SU-DHL-6 (cell line): ENCODE measurements around the gene GALNT11.

ENCODE experiments used
- H2AFZ ChIP-seq: fragments of 200-600 bp; sonication (generic); 2 replicates; pipeline ENCODE4 v1.6.1; 2014; ENCODE audit warnings: low read depth, mild to moderate bottlenecking, moderate library complexity, mixed read lengths, antibody characterized with exemption, low read length; ENCODE audit not compliant: severe bottlenecking
- H3F3A ChIP-seq: fragments of 200-600 bp; shearing (Covaris generic); 2 replicates; pipeline ENCODE4 v1.6.0; 2016; ENCODE audit warnings: antibody characterized with exemption, mild to moderate bottlenecking; ENCODE audit not compliant: insufficient read depth
- H3K27ac ChIP-seq: fragments of 200-600 bp; sonication (generic); 2 replicates; pipeline ENCODE4 v1.5.1; 2016; ENCODE audit warnings: low read depth, mild to moderate bottlenecking, low read length, moderate library complexity, mixed read lengths
- H3K27me3 ChIP-seq: fragments of 200-600 bp; sonication (generic), shearing (Covaris generic); 2 replicates; pipeline ENCODE4 v1.6.0; 2014; ENCODE audit warnings: mild to moderate bottlenecking, low read length
- H3K36me3 ChIP-seq: fragments of 200-600 bp; sonication (generic); 2 replicates; pipeline ENCODE4 v1.6.1; 2014; ENCODE audit warnings: mild to moderate bottlenecking, low read length, mixed read lengths
- H3K4me2 ChIP-seq: fragments of 300-600, 200-600 bp; shearing (Covaris generic), sonication (generic); 2 replicates; pipeline ENCODE4 v1.6.0; 2014; ENCODE audit warnings: low read length, low read depth, mild to moderate bottlenecking; ENCODE audit not compliant: poor library complexity, severe bottlenecking
- H3K4me3 ChIP-seq: fragments of 200-600 bp; sonication (generic); 2 replicates; pipeline ENCODE4 v1.5.1; 2014; ENCODE audit warnings: antibody characterized with exemption, low read length, mild to moderate bottlenecking, mixed read lengths; ENCODE audit not compliant: insufficient read depth, poor library complexity, severe bottlenecking
- H3K79me2 ChIP-seq: fragments of 200-600 bp; sonication (generic); 2 replicates; pipeline ENCODE4 v1.6.1; 2014; ENCODE audit warnings: mild to moderate bottlenecking, low read length, moderate library complexity; ENCODE audit not compliant: insufficient read depth
- H3K9ac ChIP-seq: fragments of 200-600 bp; sonication (generic); 2 replicates; pipeline ENCODE4 v1.7.0; 2014; ENCODE audit warnings: mild to moderate bottlenecking, low read length
- H3K9me2 ChIP-seq: fragments of 200-600 bp; sonication (generic); replicated peaks from 2 replicates; pipeline ENCODE4 v1.6.1; 2014; ENCODE audit warnings: low read length; ENCODE audit not compliant: insufficient read depth
- H3K9me3 ChIP-seq: fragments of 200-600 bp; sonication (generic); 2 replicates; pipeline ENCODE4 v1.6.1; 2014; ENCODE audit warnings: low read length, mixed read lengths; ENCODE audit not compliant: insufficient read depth
- H4K20me1 ChIP-seq: fragments of 200-600 bp; sonication (generic); 2 replicates; pipeline ENCODE4 v1.6.1; 2014; ENCODE audit warnings: low read depth, mild to moderate bottlenecking, antibody characterized with exemption, low read length, moderate library complexity, mixed read lengths
- EZH2phosphoT487 ChIP-seq: fragments of 200-600 bp; sonication (generic), shearing (Covaris generic); conservative IDR thresholded peaks from 2 replicates; pipeline ENCODE4 v1.6.1; 2018; ENCODE audit warnings: mild to moderate bottlenecking, antibody characterized with exemption, low read length, moderate library complexity, mixed read lengths
- TF ChIP-seq, protein P1 (sequence below): fragments of 200-600 bp; sonication (generic); IDR thresholded peaks from one replicate; pipeline ENCODE4 v1.5.1; 2017; ENCODE audit warnings: antibody characterized with exemption, mild to moderate bottlenecking, low read length, moderate library complexity; ENCODE audit not compliant: insufficient read depth, poor library complexity, severe bottlenecking

GALNT11 gene

DNA sequence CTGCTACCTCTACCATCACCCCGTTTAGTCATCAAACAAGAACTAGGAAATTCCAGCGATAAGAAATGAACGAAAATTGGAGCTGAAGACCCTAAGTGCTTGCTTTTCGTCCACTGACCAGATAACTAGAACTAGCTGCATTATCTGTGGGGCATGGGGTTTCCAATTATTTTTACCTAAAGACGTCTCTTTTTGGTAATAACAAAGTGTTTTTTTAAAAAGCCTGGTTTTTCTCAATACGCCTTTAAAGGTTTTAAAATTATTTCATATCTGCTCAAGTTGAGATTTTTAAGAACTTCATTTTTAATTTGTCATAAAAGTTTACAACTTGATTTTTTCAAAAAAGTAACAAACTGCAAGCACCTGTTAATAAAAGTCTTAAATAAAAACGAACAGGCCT is 104.2 kb downstream of the GALNT11 start:
- Histone ChIP-seq H2AFZ (no peak overlapping the region), H3K4me2 (no peak overlapping the region), H3K9ac (no peak overlapping the region), H3K79me2 (no peaks in the 10 kb centered on the region), H3K27ac (no peak overlapping the region), H3F3A (0 out of 2 replicates have a peak, but pooled peaks cover 6% of the 10 kb centered on the region), H3K36me3 (peaks cover 21% of the 10 kb centered on the region), H3K9me2 (no peaks in the 10 kb centered on the region), H3K9me3 (no peaks in the 10 kb centered on the region), H4K20me1 (no peaks in the 10 kb centered on the region), H3K27me3 (no peaks in the 10 kb centered on the region), H3K4me3 (no peak overlapping the region)
- TF ChIP-seq, protein P1, sequence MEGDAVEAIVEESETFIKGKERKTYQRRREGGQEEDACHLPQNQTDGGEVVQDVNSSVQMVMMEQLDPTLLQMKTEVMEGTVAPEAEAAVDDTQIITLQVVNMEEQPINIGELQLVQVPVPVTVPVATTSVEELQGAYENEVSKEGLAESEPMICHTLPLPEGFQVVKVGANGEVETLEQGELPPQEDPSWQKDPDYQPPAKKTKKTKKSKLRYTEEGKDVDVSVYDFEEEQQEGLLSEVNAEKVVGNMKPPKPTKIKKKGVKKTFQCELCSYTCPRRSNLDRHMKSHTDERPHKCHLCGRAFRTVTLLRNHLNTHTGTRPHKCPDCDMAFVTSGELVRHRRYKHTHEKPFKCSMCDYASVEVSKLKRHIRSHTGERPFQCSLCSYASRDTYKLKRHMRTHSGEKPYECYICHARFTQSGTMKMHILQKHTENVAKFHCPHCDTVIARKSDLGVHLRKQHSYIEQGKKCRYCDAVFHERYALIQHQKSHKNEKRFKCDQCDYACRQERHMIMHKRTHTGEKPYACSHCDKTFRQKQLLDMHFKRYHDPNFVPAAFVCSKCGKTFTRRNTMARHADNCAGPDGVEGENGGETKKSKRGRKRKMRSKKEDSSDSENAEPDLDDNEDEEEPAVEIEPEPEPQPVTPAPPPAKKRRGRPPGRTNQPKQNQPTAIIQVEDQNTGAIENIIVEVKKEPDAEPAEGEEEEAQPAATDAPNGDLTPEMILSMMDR, result no peak
- no peak for TF ChIP-seq EZH2phosphoT487

DNA sequence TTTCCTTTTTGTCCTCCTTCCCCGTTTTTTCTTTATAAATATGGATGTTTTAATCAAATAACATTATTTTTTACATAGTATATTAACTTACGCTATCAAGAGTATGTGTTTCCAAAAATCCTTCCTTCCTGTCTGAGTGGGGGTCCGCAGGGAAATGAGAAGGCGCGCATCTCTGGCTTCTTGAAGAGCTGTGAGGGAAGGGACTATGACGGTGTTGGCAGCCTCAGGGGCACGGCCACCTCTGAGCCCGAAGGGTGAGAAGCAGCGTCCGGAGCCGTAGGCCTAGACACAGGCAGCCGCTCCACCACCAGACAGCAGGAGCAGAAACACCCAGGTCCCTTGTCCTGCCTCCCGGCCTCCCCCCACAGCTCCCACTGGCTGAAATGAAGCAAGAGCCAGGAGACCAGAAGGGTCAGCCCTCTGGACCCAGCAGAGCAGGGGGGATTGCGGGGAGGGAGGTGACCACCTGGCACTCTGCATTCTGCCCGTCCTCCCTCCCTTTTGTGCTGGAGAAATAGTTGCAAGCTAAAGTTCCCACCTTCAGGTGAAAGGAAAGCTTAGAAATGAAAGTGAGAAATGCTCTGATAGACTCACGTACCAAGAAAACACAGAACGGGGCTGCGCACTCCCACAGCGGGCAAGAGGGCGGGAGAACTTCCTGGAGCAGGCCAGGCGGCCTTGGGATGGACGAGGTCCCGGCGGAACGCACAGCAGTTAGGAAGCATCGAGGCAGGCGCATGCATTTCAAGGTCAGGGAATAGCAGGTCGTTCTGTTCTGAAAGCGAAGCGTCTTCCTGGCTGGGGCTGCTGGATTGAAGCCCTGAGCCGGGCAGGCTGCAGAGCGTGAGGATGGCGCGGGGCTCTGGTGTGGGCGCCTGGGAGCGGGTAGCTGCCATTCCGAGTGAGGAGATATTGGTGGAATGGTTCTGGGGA is 105.5 kb downstream of the GALNT11 start:
- Histone ChIP-seq H3K9me3 (no peaks in the 10 kb centered on the region), H2AFZ (no peak overlapping the region)
- TF ChIP-seq, protein P1, result no peak
- TF ChIP-seq EZH2phosphoT487, result no peak

DNA sequence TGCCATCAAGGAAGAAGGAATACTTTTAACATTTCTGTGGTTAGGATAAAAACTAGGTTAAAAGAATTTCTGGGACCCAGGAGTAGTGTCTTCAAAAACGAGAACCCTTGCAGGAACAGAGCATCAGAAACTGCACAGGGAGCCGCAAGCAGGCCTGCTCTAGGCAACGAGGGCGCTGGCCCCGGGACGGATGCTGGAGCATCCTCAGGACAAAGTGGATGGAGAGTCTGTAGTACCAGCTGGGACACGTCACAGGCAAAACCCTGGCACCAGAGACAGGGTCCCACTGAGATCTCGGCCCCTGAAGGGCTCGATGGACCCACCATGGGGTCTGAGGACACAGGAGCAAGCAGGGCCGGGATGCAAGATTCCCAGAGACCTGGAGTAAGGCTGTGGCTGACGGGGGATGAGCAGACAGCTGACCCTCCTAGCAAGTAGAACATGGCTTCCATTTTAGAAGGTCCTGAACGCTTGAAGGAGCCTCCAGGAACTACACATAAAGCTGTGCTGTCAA is 106.6 kb downstream of the GALNT11 start:
- Histone ChIP-seq H3K4me3 (no peak overlapping the region), H3K9me2 (no peaks in the 10 kb centered on the region), H3K27me3 (no peaks in the 10 kb centered on the region), H2AFZ (no peak overlapping the region), H3K9ac (no peak overlapping the region), H3K27ac (no peak overlapping the region), H4K20me1 (no peaks in the 10 kb centered on the region), H3K36me3 (peaks cover 16% of the 10 kb centered on the region; the same call in 1 of the 2 replicates), H3K79me2 (no peaks in the 10 kb centered on the region), H3F3A (peaks cover 11% of the 10 kb centered on the region; the same call in 1 of the 2 replicates), H3K9me3 (no peaks in the 10 kb centered on the region), H3K4me2 (no peak overlapping the region)
- TF ChIP-seq, protein P1, result no peak
- no peak for TF ChIP-seq EZH2phosphoT487

More for the DNA sequence above, 105.5 kb downstream of the GALNT11 start:
- Histone ChIP-seq H3K9me2 (no peaks in the 10 kb centered on the region), H3K4me2 (no peak overlapping the region), H3K79me2 (no peaks in the 10 kb centered on the region), H3K4me3 (no peak overlapping the region), H3K9ac (no peak overlapping the region), H3K27me3 (no peaks in the 10 kb centered on the region), H3F3A (peaks cover 11% of the 10 kb centered on the region; the same call in 1 of the 2 replicates), H3K27ac (no peak overlapping the region), H3K36me3 (peaks cover 18% of the 10 kb centered on the region), H4K20me1 (no peaks in the 10 kb centered on the region)
